ENCODE results near the gene TBX21.

TBX21 gene

GRCh38 chr17:47733047-47733673 is at the start of gene TBX21:
TBX21 (plus strand) TSS chr17:47733236; CDS start chr17:47733455, 219 bp downstream.
- peak; percentile 93 for DNase-seq (ENCODE audit: low spot score)

GRCh38 chr17:47684025-47684424 is 49.0 kb upstream of the TBX21 start:
- DNase-seq (ENCODE audit: low spot score) = no peak

GRCh38 chr17:47684535-47685193 is 48.4 kb upstream of the TBX21 start:
- DNase-seq (ENCODE audit: low spot score) = no peak

- DNase-seq (ENCODE audit: low spot score) = no peak
Observed at GRCh38 chr17:47685556-47686275, 47.3 kb upstream of the TBX21 start.

GRCh38 chr17:47686276-47686635 is 46.8 kb upstream of the TBX21 start:
- no peak for DNase-seq (ENCODE audit: low spot score)

GRCh38 chr17:47686664-47687327 is 46.2 kb upstream of the TBX21 start:
- DNase-seq (ENCODE audit: low spot score) = no peak

GRCh38 chr17:47687328-47687690 is 45.7 kb upstream of the TBX21 start:
- DNase-seq (ENCODE audit: low spot score) = no peak

- no peak for DNase-seq (ENCODE audit: low spot score)
Observed at GRCh38 chr17:47687748-47688147, 45.3 kb upstream of the TBX21 start.

- no peak for DNase-seq (ENCODE audit: low spot score)
Observed at GRCh38 chr17:47690121-47690520, 42.9 kb upstream of the TBX21 start.

- no peak for DNase-seq (ENCODE audit: low spot score)
Observed at GRCh38 chr17:47692137-47692894, 40.7 kb upstream of the TBX21 start.

GRCh38 chr17:47692895-47693730 is 39.9 kb upstream of the TBX21 start:
- DNase-seq (ENCODE audit: low spot score) = peak; percentile 69

GRCh38 chr17:47693731-47694580 is 39.1 kb upstream of the TBX21 start, which contains the start of gene TBKBP1:
TBKBP1 (plus strand) TSS chr17:47694161; CDS start chr17:47696113, 1,952 bp downstream.
- peak; percentile 78 for DNase-seq (ENCODE audit: low spot score)

- DNase-seq (ENCODE audit: low spot score) = no peak
Observed at GRCh38 chr17:47694581-47695428, 38.2 kb upstream of the TBX21 start.

GRCh38 chr17:47695429-47696376 is 37.3 kb upstream of the TBX21 start:
- DNase-seq (ENCODE audit: low spot score) = no peak

- peak; percentile 53 for DNase-seq (ENCODE audit: low spot score)
Observed at GRCh38 chr17:47696717-47697642, 36.1 kb upstream of the TBX21 start.

- no peak for DNase-seq (ENCODE audit: low spot score)
Observed at GRCh38 chr17:47697906-47698711, 34.9 kb upstream of the TBX21 start.
